ENCODE data around the gene ADARB2.

DNA sequence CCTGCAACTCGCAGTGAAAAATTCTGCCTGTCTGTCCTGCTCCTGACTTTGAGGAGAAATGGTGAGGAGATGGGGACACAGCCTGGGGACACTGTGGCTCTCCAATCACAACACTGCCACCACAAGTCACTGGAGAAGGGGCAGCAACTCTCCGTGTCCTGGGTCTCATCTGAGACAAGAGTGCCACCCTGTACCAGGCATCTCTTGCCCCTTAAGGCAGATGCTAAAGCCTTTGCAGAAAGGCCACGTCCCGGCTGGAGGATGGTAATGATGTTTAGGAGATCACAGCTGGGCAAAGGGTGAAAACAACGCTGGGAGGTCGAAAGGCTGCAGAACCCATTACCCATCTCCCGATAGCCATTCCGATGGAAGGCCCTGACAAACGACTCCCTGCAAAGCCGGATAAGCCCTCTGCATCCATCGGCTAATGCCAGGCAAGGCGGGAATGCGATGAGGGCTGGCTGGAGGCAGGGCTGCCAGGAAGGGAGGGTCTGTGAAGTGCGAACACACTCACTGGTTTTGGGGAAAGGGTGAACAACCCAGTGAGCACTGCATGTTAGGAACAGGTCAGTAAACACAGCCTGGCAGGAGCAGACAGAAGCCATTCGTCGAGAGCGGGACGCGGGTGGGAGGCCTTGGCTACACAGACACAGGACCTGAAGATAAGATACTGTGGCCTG lies 190.8 kb downstream of the ADARB2 start:
- TF ChIP-seq EZH2 (IDR thresholded peaks at IDR 0.05; ENCODE audit: insufficient read depth, poor library complexity, severe bottlenecking) (no peak), EZH2phosphoT487 (IDR thresholded peaks at IDR 0.05; ENCODE audit: insufficient read depth, low read depth) (no peak)
